HepG2 (cell line): ENCODE measurements around the gene SLC25A27.

Source experiments
- BRCA1 ChIP-seq: sonication (generic); formaldehyde crosslinking; IDR thresholded peaks from 2 replicates; pipeline ENCODE4 v1.4.0; 2020; ENCODE audit warnings: missing genetic modification reagents
- EZH2 ChIP-seq: conservative IDR thresholded peaks from 2 replicates; pipeline ENCODE4 v1.6.1; 2012; ENCODE audit warnings: mild to moderate bottlenecking, low read depth, low read length, moderate library complexity
- FOXA1 ChIP-seq, 2 experiments: fragments of 450-650 bp in 1 of 2; sonication (generic) in 1 of 2; formaldehyde crosslinking in 1 of 2; IDR thresholded peaks; 2 replicates each; pipeline versions ENCODE4 v1.4.0 to v1.6.1; 2016 to 2020; ENCODE audit warnings: missing genetic modification reagents in 1 of 2
- HCFC1 ChIP-seq: fragments of 150-350 bp; IDR thresholded peaks from 2 replicates; pipeline ENCODE4 v1.6.1; 2014; ENCODE audit warnings: low read depth, low read length
- MAZ ChIP-seq, 2 experiments: sonication (generic) in 1 of 2; formaldehyde crosslinking in 1 of 2; IDR thresholded peaks; 2 replicates each; pipeline versions ENCODE4 v1.5.0 to v1.6.1; 2012 to 2020; ENCODE audit warnings: low read depth in 2 of 2, mild to moderate bottlenecking in 2 of 2, borderline replicate concordance in 1 of 2, improper control_type of control experiment in 1 of 2, low read length in 1 of 2, missing genetic modification reagents in 1 of 2, moderate library complexity in 1 of 2
- NFYB ChIP-seq: sonication (generic); formaldehyde crosslinking; IDR thresholded peaks from 2 replicates; pipeline ENCODE4 v1.4.0; 2020; ENCODE audit warnings: missing genetic modification reagents
- NR3C1 ChIP-seq: sonication (generic); formaldehyde crosslinking; IDR thresholded peaks from 2 replicates; pipeline ENCODE4 v1.4.0; 2020; ENCODE audit warnings: missing genetic modification reagents
- POLR2A ChIP-seq, 2 experiments: IDR thresholded peaks; 2 replicates each; pipeline ENCODE4 v1.6.1; 2011; ENCODE audit warnings: low read depth in 2 of 2, low read length in 2 of 2, mild to moderate bottlenecking in 1 of 2, moderate library complexity in 1 of 2; ENCODE audit not compliant: insufficient read depth in 1 of 2
- SP1 ChIP-seq, 2 experiments: fragments of 450-650 bp in 1 of 2; sonication (generic) in 1 of 2; formaldehyde crosslinking in 1 of 2; IDR thresholded peaks; 2 replicates each; pipeline versions ENCODE4 v1.4.0 to v1.6.1; 2016 to 2020; ENCODE audit warnings: missing genetic modification reagents in 1 of 2
- ZNF510 ChIP-seq: sonication (generic); formaldehyde crosslinking; IDR thresholded peaks from 2 replicates; pipeline ENCODE4 v1.4.0; 2020; ENCODE audit warnings: low read depth, mild to moderate bottlenecking, missing genetic modification reagents

GRCh38 chr6:46651006-46651405 is 1.8 kb upstream of the SLC25A27 start:
- TF ChIP-seq EZH2 (no peak), POLR2A (IDR thresholded peaks at IDR 0.05; ENCODE audit: insufficient read depth in 1 of 2, low read depth in 2 of 2, low read length in 2 of 2) (no peak), HCFC1 (no peak), BRCA1 (no peak), FOXA1 (IDR thresholded peaks at IDR 0.05) (no peak), FOXA1 (CRISPR knock-in tag; IDR thresholded peaks at IDR 0.05) (no peak), NFYB (no peak), ZNF510 (CRISPR knock-in tag) (no peak), SP1 (IDR thresholded peaks at IDR 0.05) (no peak), SP1 (CRISPR knock-in tag; IDR thresholded peaks at IDR 0.05) (no peak), MAZ (IDR thresholded peaks at IDR 0.05; ENCODE audit: borderline replicate concordance, low read depth, low read length) (no peak), MAZ (CRISPR knock-in tag; IDR thresholded peaks at IDR 0.05; ENCODE audit: low read depth) (no peak), NR3C1 (CRISPR knock-in tag) (no peak)
